ENCODE measurements around the gene MEIS1. TPM values are rescaled to one million over a fixed set of nuclear protein-coding genes. Genes with fewer than 3 reads are reported as not detected.

The MEIS1 gene
- total RNA-seq, 1 donor from 2014 or later: 107 TPM

- no peaks in the 10 kb centered on the region for H3K27me3 Mint-ChIP-seq (ENCODE audit: low read depth)
- TF ChIP-seq CTCF (conservative IDR thresholded peaks at IDR 0.05): no peak
- no peak overlapping the region for H3K4me3 Mint-ChIP-seq
- DNase-seq (ENCODE audit: low read depth, low spot score): no peak
- H3K4me1 Mint-ChIP-seq: no peaks in the 10 kb centered on the region
- H3K9me3 Mint-ChIP-seq: peaks cover 15% of the 10 kb centered on the region
- H3K36me3 Mint-ChIP-seq (ENCODE audit: low read depth): peaks cover 6% of the 10 kb centered on the region
- H3K27ac Mint-ChIP-seq (ENCODE audit: unreplicated experiment): no peak overlapping the region
These were observed 29.5 kb upstream of the MEIS1 start for GRCh38 chr2:66405473-66405872.

- Mint-ChIP-seq H3K27me3 (ENCODE audit: low read depth) (no peaks in the 10 kb centered on the region), H3K9me3 (peaks cover 6% of the 10 kb centered on the region), H3K27ac (ENCODE audit: unreplicated experiment) (no peak overlapping the region), H3K36me3 (ENCODE audit: low read depth) (peaks cover 2% of the 10 kb centered on the region), H3K4me3 (no peak overlapping the region), H3K4me1 (no peaks in the 10 kb centered on the region)
- no peak for DNase-seq (ENCODE audit: low read depth, low spot score)
- no peak for TF ChIP-seq CTCF (conservative IDR thresholded peaks at IDR 0.05)
These were observed 26.0 kb upstream of the MEIS1 start for GRCh38 chr2:66408905-66409304.

- H3K36me3 Mint-ChIP-seq (ENCODE audit: low read depth): no peaks in the 10 kb centered on the region
- DNase-seq (ENCODE audit: low read depth, low spot score): no peak
- H3K9me3 Mint-ChIP-seq: peaks cover 2% of the 10 kb centered on the region
- no peaks in the 10 kb centered on the region for H3K4me1 Mint-ChIP-seq
- H3K4me3 Mint-ChIP-seq: no peak overlapping the region
- no peak for TF ChIP-seq CTCF (conservative IDR thresholded peaks at IDR 0.05)
- no peaks in the 10 kb centered on the region for H3K27me3 Mint-ChIP-seq (ENCODE audit: low read depth)
- no peak overlapping the region for H3K27ac Mint-ChIP-seq (ENCODE audit: unreplicated experiment)
These were observed 22.1 kb upstream of the MEIS1 start for GRCh38 chr2:66412874-66413273.

- no peak overlapping the region for H3K27ac Mint-ChIP-seq (ENCODE audit: unreplicated experiment)
- no peak overlapping the region for H3K4me3 Mint-ChIP-seq
- no peaks in the 10 kb centered on the region for H3K27me3 Mint-ChIP-seq (ENCODE audit: low read depth)
- no peaks in the 10 kb centered on the region for H3K9me3 Mint-ChIP-seq
- no peak for DNase-seq (ENCODE audit: low read depth, low spot score)
- no peaks in the 10 kb centered on the region for H3K4me1 Mint-ChIP-seq
- H3K36me3 Mint-ChIP-seq (ENCODE audit: low read depth): no peaks in the 10 kb centered on the region
- no peak for TF ChIP-seq CTCF (conservative IDR thresholded peaks at IDR 0.05)
These were observed 20.0 kb upstream of the MEIS1 start for GRCh38 chr2:66414896-66415295.

GRCh38 chr2:66418381-66418780 lies 16.5 kb upstream of the MEIS1 start:
- peaks cover 11% of the 10 kb centered on the region for H3K27me3 Mint-ChIP-seq (ENCODE audit: low read depth)
- no peak overlapping the region for H3K4me3 Mint-ChIP-seq
- H3K36me3 Mint-ChIP-seq (ENCODE audit: low read depth): no peaks in the 10 kb centered on the region
- TF ChIP-seq CTCF (conservative IDR thresholded peaks at IDR 0.05): no peak
- no peak for DNase-seq (ENCODE audit: low read depth, low spot score)
- peaks cover 12% of the 10 kb centered on the region for H3K4me1 Mint-ChIP-seq
- no peaks in the 10 kb centered on the region for H3K9me3 Mint-ChIP-seq
- H3K27ac Mint-ChIP-seq (ENCODE audit: unreplicated experiment): no peak overlapping the region

GRCh38 chr2:66421612-66422011 lies 13.3 kb upstream of the MEIS1 start:
- no peak for TF ChIP-seq CTCF (conservative IDR thresholded peaks at IDR 0.05)
- DNase-seq (ENCODE audit: low read depth, low spot score): no peak
- no peak overlapping the region for H3K27ac Mint-ChIP-seq (ENCODE audit: unreplicated experiment)
- peaks cover 40% of the 10 kb centered on the region for H3K27me3 Mint-ChIP-seq (ENCODE audit: low read depth)
- H3K4me3 Mint-ChIP-seq: no peak overlapping the region
- peaks cover 29% of the 10 kb centered on the region for H3K4me1 Mint-ChIP-seq
- H3K9me3 Mint-ChIP-seq: no peaks in the 10 kb centered on the region
- no peaks in the 10 kb centered on the region for H3K36me3 Mint-ChIP-seq (ENCODE audit: low read depth)

Data from neural crest cell (in vitro differentiated cells).